Measurements from ENCODE around the gene RTCA. TPM values are rescaled to one million over a fixed set of nuclear protein-coding genes. Genes with fewer than 3 reads are reported as not detected.
"Not testable (repeated sequence)": the region's sequence is repeated elsewhere in the genome, so short reads cannot be mapped to it uniquely, and the experiment has no call there.

RTCA gene
- polyA plus RNA-seq, 4 donors, result 30.5 to 39.9 (median 31.9) TPM

- no peak for DNase-seq (ENCODE audit: low read depth in 4 of 4, low spot score in 2 of 4)
Observed at GRCh38 chr1:100304921-100305320, 38.9 kb downstream of the RTCA start.

- no peak for DNase-seq (ENCODE audit: low read depth in 4 of 4, low spot score in 2 of 4)
Observed at GRCh38 chr1:100305954-100306353, 39.9 kb downstream of the RTCA start.

- DNase-seq (ENCODE audit: low read depth in 4 of 4, low spot score in 2 of 4), result no peak
Observed at GRCh38 chr1:100306735-100307313, 40.8 kb downstream of the RTCA start.

- no peak for DNase-seq (ENCODE audit: low read depth in 4 of 4, low spot score in 2 of 4)
Observed at GRCh38 chr1:100308777-100309176, 42.8 kb downstream of the RTCA start.

- DNase-seq (ENCODE audit: low read depth in 4 of 4, low spot score in 2 of 4), result no peak
Observed at GRCh38 chr1:100309863-100310262, 43.8 kb downstream of the RTCA start.

GRCh38 chr1:100313382-100313781 lies 47.4 kb downstream of the RTCA start:
- no peak for DNase-seq (ENCODE audit: low read depth in 4 of 4, low spot score in 2 of 4)

- no peak for DNase-seq (ENCODE audit: low read depth in 4 of 4, low spot score in 2 of 4)
Observed at GRCh38 chr1:100316622-100317021, 50.6 kb downstream of the RTCA start.

- DNase-seq (ENCODE audit: low read depth in 4 of 4, low spot score in 2 of 4), result no peak
Observed at GRCh38 chr1:100320311-100321099, 54.5 kb downstream of the RTCA start.

- DNase-seq (ENCODE audit: low read depth in 4 of 4, low spot score in 2 of 4), result no peak
Observed at GRCh38 chr1:100321100-100321493, 55.1 kb downstream of the RTCA start.

GRCh38 chr1:100321506-100321905 lies 55.5 kb downstream of the RTCA start:
- no peak for DNase-seq (ENCODE audit: low read depth in 4 of 4, low spot score in 2 of 4)

GRCh38 chr1:100322436-100323211 lies 56.6 kb downstream of the RTCA start:
- peak in 1 of 4 donors; percentile 8 for DNase-seq (ENCODE audit: low read depth in 4 of 4, low spot score in 2 of 4)

- no peak for DNase-seq (ENCODE audit: low read depth in 4 of 4, low spot score in 2 of 4)
Observed at GRCh38 chr1:100323419-100324106, 57.5 kb downstream of the RTCA start.

GRCh38 chr1:100325415-100326324 lies 59.7 kb downstream of the RTCA start:
- peak; percentile 20 to 59 (median 38) for DNase-seq (ENCODE audit: low read depth in 4 of 4, low spot score in 2 of 4)

- not testable (repeated sequence) for DNase-seq (ENCODE audit: low read depth in 4 of 4, low spot score in 2 of 4)
Observed at GRCh38 chr1:100326325-100326670, 60.3 kb downstream of the RTCA start.

- no peak for DNase-seq (ENCODE audit: low read depth in 4 of 4, low spot score in 2 of 4)
Observed at GRCh38 chr1:100328133-100328532, 62.1 kb downstream of the RTCA start.

GRCh38 chr1:100331146-100331545 lies 65.1 kb downstream of the RTCA start:
- not testable (repeated sequence) for DNase-seq (ENCODE audit: low read depth in 4 of 4, low spot score in 2 of 4)

GRCh38 chr1:100332331-100332730 lies 66.3 kb downstream of the RTCA start:
- no peak for DNase-seq (ENCODE audit: low read depth in 4 of 4, low spot score in 2 of 4)

- no peak for DNase-seq (ENCODE audit: low read depth in 4 of 4, low spot score in 2 of 4)
Observed at GRCh38 chr1:100335436-100335835, 69.4 kb downstream of the RTCA start.

- DNase-seq (ENCODE audit: low read depth in 4 of 4, low spot score in 2 of 4), result not testable (repeated sequence)
Observed at GRCh38 chr1:100337878-100338277, 71.9 kb downstream of the RTCA start.

- DNase-seq (ENCODE audit: low read depth in 4 of 4, low spot score in 2 of 4), result not testable (repeated sequence)
Observed at GRCh38 chr1:100339735-100340134, 73.7 kb downstream of the RTCA start.
